HepG2 (cell line): ENCODE data around the gene TMEM200B. TPM values are rescaled to one million over a fixed set of nuclear protein-coding genes. Genes with fewer than 3 reads are reported as not detected.

Experiments
- KLF12 ChIP-seq: sonication (generic); formaldehyde crosslinking; IDR thresholded peaks from 2 replicates; pipeline ENCODE4 v1.4.0; 2020; ENCODE audit warnings: missing genetic modification reagents, borderline replicate concordance
- MED8 ChIP-seq: sonication (generic); formaldehyde crosslinking; IDR thresholded peaks from 2 replicates; pipeline ENCODE4 v1.8.1; 2023; ENCODE audit warnings: mild to moderate bottlenecking, missing genetic modification reagents; ENCODE audit not compliant: insufficient replicate concordance
- NFE2 ChIP-seq: sonication (generic); formaldehyde crosslinking; IDR thresholded peaks from 2 replicates; pipeline ENCODE4 v1.4.0; 2020; ENCODE audit warnings: missing genetic modification reagents
- NR3C1 ChIP-seq: sonication (generic); formaldehyde crosslinking; IDR thresholded peaks from 2 replicates; pipeline ENCODE4 v1.4.0; 2020; ENCODE audit warnings: missing genetic modification reagents
- SIX1 ChIP-seq: sonication (generic); formaldehyde crosslinking; IDR thresholded peaks from 2 replicates; pipeline ENCODE4 v1.4.0; 2020; ENCODE audit warnings: missing genetic modification reagents, borderline replicate concordance
- SNAI1 ChIP-seq: sonication (generic); formaldehyde crosslinking; IDR thresholded peaks from 2 replicates; pipeline ENCODE4 v1.5.0; 2020; ENCODE audit warnings: mild to moderate bottlenecking, missing genetic modification reagents, borderline replicate concordance
- ZC3H13 ChIP-seq: sonication (generic); formaldehyde crosslinking; IDR thresholded peaks from 2 replicates; pipeline ENCODE4 v1.8.1; 2023; ENCODE audit warnings: mild to moderate bottlenecking, missing genetic modification reagents, moderate library complexity
- ZMYM3 ChIP-seq: sonication (generic); formaldehyde crosslinking; IDR thresholded peaks from 2 replicates; pipeline ENCODE4 v1.5.1; 2020; ENCODE audit warnings: mild to moderate bottlenecking, missing genetic modification reagents
- ZNF256 ChIP-seq: sonication (generic); formaldehyde crosslinking; conservative IDR thresholded peaks from 2 replicates; pipeline ENCODE4 v1.4.0; 2020; ENCODE audit warnings: missing genetic modification reagents
- ZNF430 ChIP-seq: sonication (generic); formaldehyde crosslinking; IDR thresholded peaks from 2 replicates; pipeline ENCODE4 v1.9.0; 2021; ENCODE audit warnings: mild to moderate bottlenecking, missing genetic modification reagents
- ZNF543 ChIP-seq: sonication (generic); formaldehyde crosslinking; IDR thresholded peaks from 2 replicates; pipeline ENCODE4 v1.4.0; 2020; ENCODE audit warnings: mild to moderate bottlenecking, missing genetic modification reagents
- ZNF572 ChIP-seq: sonication (generic); formaldehyde crosslinking; IDR thresholded peaks from 2 replicates; pipeline ENCODE4 v1.5.1; 2020; ENCODE audit warnings: mild to moderate bottlenecking, missing genetic modification reagents
- ZNF776 ChIP-seq: sonication (generic); formaldehyde crosslinking; IDR thresholded peaks from 2 replicates; pipeline ENCODE4 v1.4.0; 2020; ENCODE audit warnings: mild to moderate bottlenecking, missing genetic modification reagents
- ZNF780A ChIP-seq: sonication (generic); formaldehyde crosslinking; IDR thresholded peaks from 2 replicates; pipeline ENCODE4 v1.8.0; 2022; ENCODE audit warnings: mild to moderate bottlenecking, missing genetic modification reagents, moderate library complexity
- ZNF816 ChIP-seq: sonication (generic); formaldehyde crosslinking; IDR thresholded peaks from 2 replicates; pipeline ENCODE4 v1.8.0; 2022; ENCODE audit warnings: missing genetic modification reagents, mild to moderate bottlenecking, borderline replicate concordance
- polyA plus RNA-seq, 8 experiments: library from polyadenylated mRNA; depleted of rRNA in 3 of 8; stranded (reverse) in 7 of 8; unstranded in 1 of 8; fragments of >200 nt; fragmentation: Illumina TruSeq in 4 of 8; extraction: Trizol in 4 of 8; gene quantifications; 2 replicates each; pipeline versions ENCODE4 v1.2.1 to v1.2.3, GENCODE V29; 2011 to 2016; ENCODE audit warnings: low read depth in 4 of 8, missing spikeins in 1 of 8, mixed read lengths in 1 of 8; ENCODE audit not compliant: insufficient read depth in 1 of 8
- total RNA-seq, 5 experiments: library from RNA; depleted of rRNA; stranded (reverse); fragments of >200 nt; fragmentation: Illumina TruSeq; extraction: Trizol; gene quantifications; 2 replicates each; pipeline ENCODE4 v1.2.3, GENCODE V29; 2016; ENCODE audit warnings: low read depth in 1 of 5
- TF ChIP-seq, protein P1 (sequence below): sonication (generic); formaldehyde crosslinking; IDR thresholded peaks from 2 replicates; pipeline ENCODE4 v1.5.0; 2020; ENCODE audit warnings: mild to moderate bottlenecking, missing genetic modification reagents, borderline replicate concordance
- TF ChIP-seq, protein P2 (sequence below): sonication (generic); formaldehyde crosslinking; IDR thresholded peaks from 2 replicates; pipeline ENCODE4 v1.5.1; 2020; ENCODE audit warnings: mild to moderate bottlenecking, missing genetic modification reagents, borderline replicate concordance
- TF ChIP-seq, protein P3 (sequence below): sonication (generic); formaldehyde crosslinking; conservative IDR thresholded peaks from 2 replicates; pipeline ENCODE4 v1.4.0; 2020; ENCODE audit warnings: missing genetic modification reagents
- TF ChIP-seq, protein P4 (sequence below): sonication (generic); formaldehyde crosslinking; conservative IDR thresholded peaks from 2 replicates; pipeline ENCODE4 v1.4.0; 2020; ENCODE audit warnings: missing genetic modification reagents

TMEM200B gene
- total and polyA plus RNA-seq, 2 of the 13 experiments (the other 11 are each of a cell fraction or from before 2014, with no cell fraction given) = 1.1 to 1.4 TPM

DNA sequence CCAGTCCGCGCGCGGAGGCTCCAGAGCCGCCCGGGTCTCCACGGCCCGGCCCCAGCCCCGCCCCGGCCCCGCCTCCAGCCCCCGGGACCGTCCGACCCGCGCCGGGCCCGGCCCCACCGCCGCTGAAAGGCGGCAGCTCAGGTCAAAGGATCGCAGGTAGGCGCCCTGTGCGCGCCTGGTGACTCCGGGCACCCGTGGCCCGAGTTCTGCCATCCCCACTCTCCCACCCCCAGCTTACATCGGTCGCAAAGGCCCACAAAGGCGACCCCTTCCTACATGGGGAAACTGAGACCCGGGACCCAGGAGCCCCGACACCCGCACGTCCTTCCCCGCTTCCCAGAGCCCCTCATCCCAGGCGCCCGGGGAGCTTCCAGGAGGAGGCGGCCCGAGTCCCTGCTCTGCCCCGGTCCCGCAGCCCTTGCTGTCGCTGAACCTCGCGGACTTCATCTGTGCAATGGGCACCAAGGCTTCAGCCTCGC lies at the start of gene TMEM200B (continued):
- peak; percentile 20; the same call in 1 of the 2 replicates for TF ChIP-seq ZNF430 (CRISPR knock-in tag)
- TF ChIP-seq, protein P1, sequence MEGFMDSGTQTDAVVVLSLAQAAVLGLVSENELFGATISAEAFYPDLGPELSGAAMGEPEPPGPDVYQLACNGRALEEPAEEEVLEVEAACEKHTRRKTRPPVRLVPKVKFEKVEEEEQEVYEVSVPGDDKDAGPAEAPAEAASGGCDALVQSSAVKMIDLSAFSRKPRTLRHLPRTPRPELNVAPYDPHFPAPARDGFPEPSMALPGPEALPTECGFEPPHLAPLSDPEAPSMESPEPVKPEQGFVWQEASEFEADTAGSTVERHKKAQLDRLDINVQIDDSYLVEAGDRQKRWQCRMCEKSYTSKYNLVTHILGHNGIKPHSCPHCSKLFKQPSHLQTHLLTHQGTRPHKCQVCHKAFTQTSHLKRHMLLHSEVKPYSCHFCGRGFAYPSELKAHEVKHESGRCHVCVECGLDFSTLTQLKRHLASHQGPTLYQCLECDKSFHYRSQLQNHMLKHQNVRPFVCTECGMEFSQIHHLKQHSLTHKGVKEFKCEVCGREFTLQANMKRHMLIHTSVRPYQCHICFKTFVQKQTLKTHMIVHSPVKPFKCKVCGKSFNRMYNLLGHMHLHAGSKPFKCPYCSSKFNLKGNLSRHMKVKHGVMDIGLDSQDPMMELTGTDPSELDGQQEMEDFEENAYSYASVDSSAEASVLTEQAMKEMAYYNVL (CRISPR knock-in tag) = 0 out of 2 replicates have a peak, but pooled peaks have one; percentile 17
- 0 out of 2 replicates have a peak, but pooled peaks have one; percentile 41 for TF ChIP-seq SNAI1 (CRISPR knock-in tag)
- TF ChIP-seq SIX1 (CRISPR knock-in tag) = 0 out of 2 replicates have a peak, but pooled peaks have one; percentile 15
- 0 out of 2 replicates have a peak, but pooled peaks have one; percentile 23 for TF ChIP-seq ZNF776 (CRISPR knock-in tag)
- 0 out of 2 replicates have a peak, but pooled peaks have one; percentile 17 for TF ChIP-seq ZNF543
- no peak for TF ChIP-seq NFE2
- TF ChIP-seq ZNF816 (CRISPR knock-in tag) = no peak
- no peak for TF ChIP-seq KLF12 (CRISPR knock-in tag)
- no peak for TF ChIP-seq ZNF256
- TF ChIP-seq, protein P2, sequence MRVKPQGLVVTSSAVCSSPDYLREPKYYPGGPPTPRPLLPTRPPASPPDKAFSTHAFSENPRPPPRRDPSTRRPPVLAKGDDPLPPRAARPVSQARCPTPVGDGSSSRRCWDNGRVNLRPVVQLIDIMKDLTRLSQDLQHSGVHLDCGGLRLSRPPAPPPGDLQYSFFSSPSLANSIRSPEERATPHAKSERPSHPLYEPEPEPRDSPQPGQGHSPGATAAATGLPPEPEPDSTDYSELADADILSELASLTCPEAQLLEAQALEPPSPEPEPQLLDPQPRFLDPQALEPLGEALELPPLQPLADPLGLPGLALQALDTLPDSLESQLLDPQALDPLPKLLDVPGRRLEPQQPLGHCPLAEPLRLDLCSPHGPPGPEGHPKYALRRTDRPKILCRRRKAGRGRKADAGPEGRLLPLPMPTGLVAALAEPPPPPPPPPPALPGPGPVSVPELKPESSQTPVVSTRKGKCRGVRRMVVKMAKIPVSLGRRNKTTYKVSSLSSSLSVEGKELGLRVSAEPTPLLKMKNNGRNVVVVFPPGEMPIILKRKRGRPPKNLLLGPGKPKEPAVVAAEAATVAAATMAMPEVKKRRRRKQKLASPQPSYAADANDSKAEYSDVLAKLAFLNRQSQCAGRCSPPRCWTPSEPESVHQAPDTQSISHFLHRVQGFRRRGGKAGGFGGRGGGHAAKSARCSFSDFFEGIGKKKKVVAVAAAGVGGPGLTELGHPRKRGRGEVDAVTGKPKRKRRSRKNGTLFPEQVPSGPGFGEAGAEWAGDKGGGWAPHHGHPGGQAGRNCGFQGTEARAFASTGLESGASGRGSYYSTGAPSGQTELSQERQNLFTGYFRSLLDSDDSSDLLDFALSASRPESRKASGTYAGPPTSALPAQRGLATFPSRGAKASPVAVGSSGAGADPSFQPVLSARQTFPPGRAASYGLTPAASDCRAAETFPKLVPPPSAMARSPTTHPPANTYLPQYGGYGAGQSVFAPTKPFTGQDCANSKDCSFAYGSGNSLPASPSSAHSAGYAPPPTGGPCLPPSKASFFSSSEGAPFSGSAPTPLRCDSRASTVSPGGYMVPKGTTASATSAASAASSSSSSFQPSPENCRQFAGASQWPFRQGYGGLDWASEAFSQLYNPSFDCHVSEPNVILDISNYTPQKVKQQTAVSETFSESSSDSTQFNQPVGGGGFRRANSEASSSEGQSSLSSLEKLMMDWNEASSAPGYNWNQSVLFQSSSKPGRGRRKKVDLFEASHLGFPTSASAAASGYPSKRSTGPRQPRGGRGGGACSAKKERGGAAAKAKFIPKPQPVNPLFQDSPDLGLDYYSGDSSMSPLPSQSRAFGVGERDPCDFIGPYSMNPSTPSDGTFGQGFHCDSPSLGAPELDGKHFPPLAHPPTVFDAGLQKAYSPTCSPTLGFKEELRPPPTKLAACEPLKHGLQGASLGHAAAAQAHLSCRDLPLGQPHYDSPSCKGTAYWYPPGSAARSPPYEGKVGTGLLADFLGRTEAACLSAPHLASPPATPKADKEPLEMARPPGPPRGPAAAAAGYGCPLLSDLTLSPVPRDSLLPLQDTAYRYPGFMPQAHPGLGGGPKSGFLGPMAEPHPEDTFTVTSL (CRISPR knock-in tag) = no peak
- TF ChIP-seq ZNF572 (CRISPR knock-in tag) = no peak
- TF ChIP-seq ZNF780A (CRISPR knock-in tag) = 0 out of 2 replicates have a peak, but pooled peaks have one; percentile 18
- TF ChIP-seq, protein P3, sequence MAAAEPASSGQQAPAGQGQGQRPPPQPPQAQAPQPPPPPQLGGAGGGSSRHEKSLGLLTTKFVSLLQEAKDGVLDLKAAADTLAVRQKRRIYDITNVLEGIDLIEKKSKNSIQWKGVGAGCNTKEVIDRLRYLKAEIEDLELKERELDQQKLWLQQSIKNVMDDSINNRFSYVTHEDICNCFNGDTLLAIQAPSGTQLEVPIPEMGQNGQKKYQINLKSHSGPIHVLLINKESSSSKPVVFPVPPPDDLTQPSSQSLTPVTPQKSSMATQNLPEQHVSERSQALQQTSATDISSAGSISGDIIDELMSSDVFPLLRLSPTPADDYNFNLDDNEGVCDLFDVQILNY (CRISPR knock-in tag) = no peak
- TF ChIP-seq ZC3H13 = 0 out of 2 replicates have a peak, but pooled peaks have one; percentile 54
- TF ChIP-seq MED8 (CRISPR knock-in tag) = no peak
- peak; percentile 70; the same call in 1 of the 2 replicates for TF ChIP-seq ZMYM3 (CRISPR knock-in tag)
- no peak for TF ChIP-seq NR3C1 (CRISPR knock-in tag)
- TF ChIP-seq, protein P4, sequence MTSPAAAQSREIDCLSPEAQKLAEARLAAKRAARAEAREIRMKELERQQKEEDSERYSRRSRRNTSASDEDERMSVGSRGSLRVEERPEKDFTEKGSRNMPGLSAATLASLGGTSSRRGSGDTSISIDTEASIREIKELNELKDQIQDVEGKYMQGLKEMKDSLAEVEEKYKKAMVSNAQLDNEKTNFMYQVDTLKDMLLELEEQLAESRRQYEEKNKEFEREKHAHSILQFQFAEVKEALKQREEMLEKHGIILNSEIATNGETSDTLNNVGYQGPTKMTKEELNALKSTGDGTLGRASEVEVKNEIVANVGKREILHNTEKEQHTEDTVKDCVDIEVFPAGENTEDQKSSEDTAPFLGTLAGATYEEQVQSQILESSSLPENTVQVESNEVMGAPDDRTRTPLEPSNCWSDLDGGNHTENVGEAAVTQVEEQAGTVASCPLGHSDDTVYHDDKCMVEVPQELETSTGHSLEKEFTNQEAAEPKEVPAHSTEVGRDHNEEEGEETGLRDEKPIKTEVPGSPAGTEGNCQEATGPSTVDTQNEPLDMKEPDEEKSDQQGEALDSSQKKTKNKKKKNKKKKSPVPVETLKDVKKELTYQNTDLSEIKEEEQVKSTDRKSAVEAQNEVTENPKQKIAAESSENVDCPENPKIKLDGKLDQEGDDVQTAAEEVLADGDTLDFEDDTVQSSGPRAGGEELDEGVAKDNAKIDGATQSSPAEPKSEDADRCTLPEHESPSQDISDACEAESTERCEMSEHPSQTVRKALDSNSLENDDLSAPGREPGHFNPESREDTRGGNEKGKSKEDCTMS (CRISPR knock-in tag) = no peak
